Activated CD8-positive, alpha-beta memory T cell treated with anti-CD3 and anti-CD28 coated beads, Interleukin-2, amount 50 U/mL, for 48 hours (primary cell): Measurements from ENCODE around the gene H19.

Source experiments
- DNase-seq: peaks from one replicate; pipeline ENCODE4 v3.0.0-alpha.2; 2020

Gene H19

DNA sequence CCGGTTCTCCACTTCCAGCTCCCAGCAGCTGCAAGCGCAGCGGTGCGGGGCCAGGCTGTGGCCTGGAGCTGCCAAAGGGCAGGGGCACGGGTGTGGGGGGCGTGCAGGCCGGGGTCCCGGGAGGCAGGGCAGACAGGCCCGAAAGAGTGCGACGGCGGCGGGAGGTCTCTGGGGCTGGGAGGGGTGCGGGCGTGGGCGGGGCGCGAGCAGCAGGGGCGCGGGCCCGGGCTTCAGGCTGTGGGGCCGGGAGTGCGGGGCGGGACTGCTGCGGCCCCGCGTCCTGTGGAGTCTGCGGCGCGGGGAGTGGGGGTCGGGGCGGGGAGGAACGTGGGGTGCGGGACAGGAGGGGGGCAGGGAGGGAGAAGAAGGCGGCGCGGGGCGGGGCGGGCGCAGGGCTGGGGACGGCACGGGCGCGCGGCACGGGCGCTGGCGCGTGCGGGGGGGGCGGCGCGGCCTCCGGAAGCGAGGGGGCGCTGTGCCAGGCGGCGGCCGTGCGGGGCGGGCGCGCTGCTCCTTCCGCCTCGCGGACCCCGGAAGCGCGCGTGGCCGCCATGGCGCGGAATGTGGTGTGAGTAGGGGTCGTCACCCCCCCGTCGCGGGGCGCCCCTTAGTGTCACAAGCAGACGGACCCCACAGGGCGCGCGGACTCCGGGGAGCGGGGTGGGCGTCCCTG lies 50.7 kb downstream of the H19 start, which contains the start of gene MRPL23:
Gene MRPL23, plus strand, starts transcription at position 521 of the 673 bp plus-strand sequence. Its CDS starts 31 bp downstream, at position 552.
- peak; percentile 66 for DNase-seq
